ENCODE data around the gene ANKRD60. TPM values are rescaled to one million over a fixed set of nuclear protein-coding genes. Genes with fewer than 3 reads are reported as not detected.
A peak's percentile ranks its signal among the peaks of the same experiment; 100 is the strongest.

ANKRD60 gene
- total RNA-seq, 2 donors from 2014 or later = 0.80 TPM; not detected in 1

GRCh38 chr20:58233393-58233792, 4.9 kb upstream of the ANKRD60 start:
- Histone ChIP-seq H3K36me3 (no peaks in the 10 kb centered on the region), H3K9me3 (no peaks in the 10 kb centered on the region), H3K27me3 (replicated peaks; ENCODE audit: insufficient read depth) (no peaks in the 10 kb centered on the region), H3K4me1 (replicated peaks) (no peaks in the 10 kb centered on the region), H3K4me3 (no peak overlapping the region), H3K27ac (no peak overlapping the region)
- DNase-seq (ENCODE audit: low spot score) = no peak
- intact Hi-C loops (cut with DNase I) = loop anchor here (10.0 kb wide), 2 partner anchors 461 to 981 kb away; partner anchors contain the start of gene NPEPL1
- 93% methylated on average over 8 of the region's 8 CpGs for WGBS
- no peak for TF ChIP-seq CTCF (IDR thresholded peaks at IDR 0.05)
- TF ChIP-seq POLR2AphosphoS5 (IDR thresholded peaks at IDR 0.05) = no peak
- no peak for TF ChIP-seq POLR2A (IDR thresholded peaks at IDR 0.05)

GRCh38 chr20:58231683-58232082, 3.2 kb upstream of the ANKRD60 start:
- WGBS = 61% methylated on average over 6 of the region's 6 CpGs
- intact Hi-C loops (cut with DNase I) = loop anchor here (10.0 kb wide), 2 partner anchors 463 to 983 kb away; partner anchors contain the start of gene NPEPL1
- no peak for DNase-seq (ENCODE audit: low spot score)

GRCh38 chr20:58229198-58229798, 845 bp upstream of the ANKRD60 start:
- Histone ChIP-seq H3K4me1 (replicated peaks) (no peaks in the 10 kb centered on the region), H3K27me3 (replicated peaks; ENCODE audit: insufficient read depth) (no peaks in the 10 kb centered on the region), H3K27ac (no peak overlapping the region), H3K36me3 (no peaks in the 10 kb centered on the region), H3K4me3 (no peak overlapping the region), H3K9me3 (no peaks in the 10 kb centered on the region)
- 84% methylated on average over 14 of the region's 14 CpGs for WGBS
- no peak for DNase-seq (ENCODE audit: low spot score)
- intact Hi-C loops (cut with DNase I) = no loop called here
- TF ChIP-seq CTCF (IDR thresholded peaks at IDR 0.05) (no peak), POLR2AphosphoS5 (IDR thresholded peaks at IDR 0.05) (no peak), POLR2A (IDR thresholded peaks at IDR 0.05) (no peak)

More at GRCh38 chr20:58231683-58232082, 3.2 kb upstream of the ANKRD60 start:
- Histone ChIP-seq H3K4me3 (no peak overlapping the region), H3K9me3 (no peaks in the 10 kb centered on the region), H3K27me3 (replicated peaks; ENCODE audit: insufficient read depth) (no peaks in the 10 kb centered on the region), H3K36me3 (no peaks in the 10 kb centered on the region), H3K4me1 (replicated peaks) (no peaks in the 10 kb centered on the region), H3K27ac (no peak overlapping the region)
- TF ChIP-seq CTCF (IDR thresholded peaks at IDR 0.05) (no peak), POLR2A (IDR thresholded peaks at IDR 0.05) (no peak), POLR2AphosphoS5 (IDR thresholded peaks at IDR 0.05) (no peak)

GRCh38 chr20:58228103-58228483, 360 bp downstream of the ANKRD60 start:
- no peak for DNase-seq (ENCODE audit: low spot score)
- 10% methylated on average over 28 of the region's 29 CpGs for WGBS
- no peak for TF ChIP-seq CTCF (IDR thresholded peaks at IDR 0.05)
- TF ChIP-seq POLR2AphosphoS5 (IDR thresholded peaks at IDR 0.05) = no peak
- no peak for TF ChIP-seq POLR2A (IDR thresholded peaks at IDR 0.05)
- Histone ChIP-seq H3K4me3 (peak overlapping the region in 1 of 2 donors; percentile 23), H3K4me1 (replicated peaks) (no peaks in the 10 kb centered on the region), H3K27me3 (replicated peaks; ENCODE audit: insufficient read depth) (no peaks in the 10 kb centered on the region), H3K9me3 (no peaks in the 10 kb centered on the region), H3K27ac (no peak overlapping the region), H3K36me3 (no peaks in the 10 kb centered on the region)
- intact Hi-C loops (cut with DNase I) = no loop called here
